CD4-positive, alpha-beta T cell treated with Interleukin-10 for 1 hour (primary cell): ENCODE data around the gene ALK.

Source experiments
- DNase-seq: peaks from one replicate; pipeline ENCODE4 v3.0.0-alpha.2; 2020

Gene ALK

DNA sequence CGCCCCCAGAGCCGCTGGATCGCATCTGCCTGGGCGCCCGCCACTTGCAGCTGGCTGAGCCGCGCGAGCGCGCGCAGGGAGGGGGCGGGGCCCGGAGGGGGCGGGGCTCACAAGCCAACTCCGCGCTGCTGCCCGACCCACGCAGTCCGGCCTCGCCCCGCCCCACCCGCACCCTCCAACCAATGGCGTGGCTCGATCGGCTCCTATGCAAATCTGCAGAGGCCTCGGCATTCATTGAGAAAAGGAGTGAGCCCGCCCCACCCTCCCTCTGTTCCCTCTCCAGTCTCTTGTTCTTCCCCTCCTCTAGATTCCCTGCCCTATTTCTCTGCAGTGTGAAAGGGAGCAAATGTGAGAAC lies at the start of gene ALK:
Gene ALK (minus strand): TSS at position 27 of the 356 bp plus-strand sequence. CDS start 927 bp downstream, outside the sequence.
- peak; percentile 53 for DNase-seq

DNA sequence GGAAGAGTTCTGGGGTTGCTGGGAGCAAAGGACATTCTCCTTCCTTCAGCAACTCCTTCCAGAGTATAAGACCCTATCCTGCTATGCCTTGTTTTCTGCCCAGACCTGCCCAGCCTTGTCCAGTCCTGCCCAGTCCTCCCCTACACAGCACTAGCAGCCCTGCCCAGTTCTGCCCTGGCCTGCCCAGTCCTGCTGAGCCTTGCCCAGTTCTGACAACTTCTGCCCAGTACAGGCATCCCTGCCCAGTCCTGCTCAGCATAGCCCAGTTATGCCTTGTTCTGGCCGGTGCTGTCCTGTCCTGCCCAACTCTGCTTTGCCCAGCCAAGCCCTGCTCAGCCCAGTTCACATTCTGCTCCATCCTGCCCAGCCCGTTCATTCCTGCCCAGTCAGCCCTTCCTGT lies 44.9 kb upstream of the ALK start:
- no peak for DNase-seq

DNA sequence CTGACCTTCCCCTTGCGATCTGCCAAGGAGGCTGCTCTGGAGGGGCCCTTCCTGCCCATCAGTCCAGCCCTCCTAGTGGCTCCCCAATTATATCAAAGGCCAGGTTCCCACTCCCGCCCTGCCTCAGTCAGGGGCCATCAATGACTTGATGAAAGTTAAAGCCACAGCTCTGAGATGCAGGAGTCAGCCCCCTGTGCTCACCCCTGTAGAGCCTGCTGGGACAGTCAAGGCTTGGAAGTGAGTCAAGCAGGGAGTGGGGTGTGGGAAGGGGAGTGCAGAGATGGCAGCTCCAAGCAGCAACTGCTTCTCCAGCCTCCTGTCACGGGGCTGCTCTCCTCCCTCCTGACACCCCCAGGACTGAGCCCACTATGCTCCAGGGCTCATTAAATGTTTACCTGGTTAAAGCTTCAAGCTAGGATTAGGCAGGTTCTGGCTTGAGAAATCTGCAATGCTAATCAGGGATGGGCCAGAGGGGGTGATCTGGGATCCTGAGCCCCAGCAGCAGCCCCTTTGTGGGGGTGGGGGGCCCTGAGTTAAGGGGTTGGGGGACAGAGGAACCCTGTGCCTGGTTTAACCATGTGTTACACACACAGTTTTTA lies 42.7 kb upstream of the ALK start:
- DNase-seq: no peak

DNA sequence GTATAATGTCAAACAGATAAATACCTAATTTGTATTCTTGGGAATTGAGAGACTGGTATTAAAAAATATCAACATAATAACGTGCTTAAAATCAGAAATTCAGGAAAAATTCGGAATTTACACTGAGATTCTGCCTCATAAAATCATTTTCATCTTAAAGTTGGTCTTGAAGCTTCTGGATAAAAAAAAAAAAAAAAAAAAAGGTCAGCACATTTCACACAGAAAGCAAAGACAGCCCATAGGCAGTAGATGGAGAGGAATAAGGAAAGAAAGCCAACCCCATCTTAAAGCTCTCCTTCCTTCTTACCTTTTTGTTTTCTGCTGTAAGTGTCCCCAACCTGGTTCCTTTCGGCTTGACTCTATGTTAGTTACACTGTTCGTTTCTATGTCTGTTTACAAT lies 41.5 kb upstream of the ALK start:
- DNase-seq: no peak

DNA sequence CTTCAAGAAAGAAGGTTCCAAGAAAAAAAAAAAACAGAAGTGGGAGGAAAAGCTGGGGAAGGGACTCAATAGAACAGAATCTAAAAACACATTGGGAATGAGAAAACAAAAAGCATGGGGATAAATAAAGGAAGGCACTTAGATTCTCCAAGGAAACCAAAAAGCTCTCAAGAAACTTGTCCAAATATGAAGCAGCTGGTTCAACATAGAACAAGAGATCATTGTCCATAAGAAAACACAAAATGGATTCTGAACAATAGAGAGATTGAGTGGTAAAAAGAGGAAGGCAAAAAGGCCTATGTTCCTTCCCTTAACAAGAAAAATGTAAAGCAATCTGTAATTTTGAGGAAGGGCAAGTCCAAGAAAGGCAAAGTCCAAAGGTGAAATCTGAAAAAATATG lies 32.9 kb upstream of the ALK start:
- DNase-seq: no peak

DNA sequence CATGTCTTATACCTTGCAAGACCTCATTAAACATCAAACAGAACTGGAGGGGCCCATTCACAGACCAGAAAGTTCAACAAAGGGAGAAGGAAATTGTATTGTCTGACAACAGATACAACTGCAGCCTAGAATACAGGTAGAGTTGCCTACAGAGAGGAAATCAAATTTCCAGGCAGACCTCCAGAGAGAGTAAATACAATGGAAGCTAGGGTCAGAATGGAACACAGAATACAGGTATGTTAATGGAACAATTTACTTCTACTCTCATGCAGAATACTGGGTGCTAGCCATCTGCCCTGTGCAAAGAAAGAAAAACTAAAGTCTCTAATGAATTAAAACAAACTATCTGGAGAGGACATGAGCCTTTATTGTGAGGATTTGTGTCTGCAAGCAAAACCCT lies 31.6 kb upstream of the ALK start:
- DNase-seq: no peak

DNA sequence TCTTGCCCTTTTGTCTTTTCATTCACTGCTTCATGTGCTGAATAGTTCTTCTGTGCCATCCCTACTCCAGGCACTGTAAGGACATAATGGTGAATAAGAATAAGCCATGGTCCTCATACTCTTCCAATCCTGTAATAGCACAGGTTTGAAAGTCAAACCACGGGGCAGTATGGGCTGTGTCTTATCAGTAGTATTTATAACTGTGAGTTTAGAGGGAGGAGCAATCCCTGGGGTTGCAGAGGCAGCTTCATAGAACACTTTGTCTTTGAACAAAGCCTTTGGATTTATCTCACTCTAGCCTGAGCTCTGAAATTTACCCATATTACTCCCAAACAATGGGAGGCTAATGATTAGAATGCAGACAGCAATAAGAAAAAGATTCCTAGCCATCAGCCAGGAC lies 30.2 kb upstream of the ALK start:
- no peak for DNase-seq

DNA sequence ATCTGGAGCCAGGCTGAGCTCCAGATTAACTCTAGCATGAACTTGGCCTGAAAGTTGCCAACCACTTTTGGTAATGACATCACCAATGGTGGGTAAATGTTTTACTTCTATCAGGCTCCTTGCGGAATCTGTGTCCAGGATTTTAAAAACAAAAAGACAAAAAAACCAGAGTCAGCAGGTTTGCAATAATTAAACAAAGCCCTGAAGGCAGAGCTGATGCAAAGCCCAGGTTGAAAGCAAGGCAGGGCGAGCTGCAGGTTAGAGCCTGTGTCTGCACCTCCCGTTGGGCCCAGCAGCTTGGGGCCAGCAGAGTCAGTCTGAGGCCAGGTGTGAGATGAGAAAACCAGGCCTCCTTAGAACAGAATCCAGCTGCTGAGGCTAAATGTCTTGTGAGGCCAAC lies 29.1 kb upstream of the ALK start:
- DNase-seq: no peak

DNA sequence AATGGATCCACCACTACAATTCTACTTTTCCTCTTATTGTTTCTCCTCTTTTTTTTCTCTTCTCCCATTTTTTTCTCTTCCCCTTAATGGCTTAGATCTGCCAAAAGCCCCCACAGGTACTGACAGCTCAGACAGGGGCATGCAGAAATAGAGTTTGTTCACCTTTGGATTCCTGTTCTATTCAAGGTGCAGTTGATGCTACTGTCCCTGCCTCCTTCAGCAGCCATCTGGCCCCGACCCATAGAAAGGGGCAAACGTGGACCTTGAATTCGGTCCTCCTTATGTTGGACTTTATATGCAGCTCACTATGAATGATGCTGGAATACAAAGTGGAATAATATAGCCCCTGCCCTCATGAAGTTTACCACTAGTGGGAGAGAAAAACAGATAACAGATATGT lies 27.7 kb upstream of the ALK start:
- no peak for DNase-seq

DNA sequence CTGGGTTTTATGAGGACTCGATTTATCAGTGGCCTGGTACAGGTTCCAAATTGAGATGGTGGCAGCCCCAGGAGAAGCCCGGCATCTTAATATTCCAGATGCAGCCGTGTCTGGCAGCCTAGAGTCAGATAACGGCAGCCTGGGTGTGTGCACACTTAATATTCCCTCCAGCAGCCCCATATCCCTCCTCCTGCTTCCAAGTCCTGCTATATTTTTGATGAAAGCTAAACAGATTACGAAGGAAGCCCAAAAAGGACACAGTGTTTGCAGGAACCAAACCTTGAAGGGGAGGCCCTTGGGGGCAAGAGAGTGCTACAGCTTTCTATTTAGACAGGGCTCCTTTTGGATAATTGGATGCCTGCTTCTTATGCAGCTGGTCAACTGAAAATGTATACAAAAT lies 25.1 kb upstream of the ALK start:
- DNase-seq: no peak

DNA sequence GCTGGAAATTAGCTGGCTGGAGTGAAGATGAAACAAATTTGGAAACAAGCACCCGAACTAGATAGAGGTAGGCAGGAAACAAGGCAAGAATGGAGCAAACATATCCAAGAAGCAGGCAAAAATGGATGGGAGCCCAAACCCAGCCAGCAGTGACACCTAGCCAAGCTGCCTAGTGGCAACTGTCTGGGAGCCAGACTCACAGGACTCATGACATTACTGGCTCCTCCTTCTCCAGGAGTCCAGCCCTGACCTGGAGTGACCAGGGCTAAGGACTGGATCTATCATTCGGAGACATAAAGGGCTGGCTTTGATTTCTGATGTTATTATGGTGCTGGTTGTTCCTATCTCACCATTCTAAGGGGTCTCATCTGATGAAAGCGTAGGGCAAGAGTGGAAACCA lies 21.3 kb upstream of the ALK start:
- no peak for DNase-seq

DNA sequence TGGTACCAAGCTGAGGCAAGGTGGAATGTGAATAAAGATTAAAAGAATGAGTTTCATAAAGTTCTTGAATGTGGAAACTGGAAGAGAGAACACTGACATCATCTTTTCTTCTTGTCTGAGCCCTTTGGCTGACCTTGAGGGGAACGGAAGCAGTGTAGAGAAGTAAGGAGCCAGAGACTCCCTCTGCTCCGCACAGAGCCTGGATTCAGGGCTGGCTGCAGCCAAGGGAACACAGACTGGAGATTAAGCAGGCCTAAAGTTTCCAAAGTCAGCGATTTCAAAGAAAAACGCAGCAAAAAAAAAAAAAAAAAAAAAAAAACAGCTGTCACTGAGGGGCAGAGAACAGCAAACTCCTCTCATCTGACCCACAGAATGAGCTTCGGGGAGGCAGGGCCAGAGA lies 19.3 kb upstream of the ALK start:
- DNase-seq: no peak

DNA sequence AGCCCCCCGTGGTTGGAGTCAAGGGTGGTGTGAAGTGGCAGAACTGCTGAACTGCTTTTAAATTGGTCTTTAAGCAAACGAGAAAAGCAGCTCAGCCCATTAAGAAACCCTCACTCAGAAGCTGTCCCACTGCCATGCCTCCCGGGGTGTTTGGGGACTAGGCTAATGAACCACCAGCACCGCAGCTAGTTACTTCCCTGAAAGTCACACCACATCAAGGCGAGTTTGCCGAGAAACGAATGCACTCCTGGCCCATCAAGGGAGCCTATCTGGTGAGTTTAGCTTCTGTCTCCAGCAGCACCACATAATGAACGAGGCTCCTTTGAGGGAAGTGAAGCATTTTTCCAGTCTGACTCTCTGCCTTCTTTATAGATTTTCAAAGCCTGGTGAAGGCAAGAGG lies 14.6 kb upstream of the ALK start:
- no peak for DNase-seq

DNA sequence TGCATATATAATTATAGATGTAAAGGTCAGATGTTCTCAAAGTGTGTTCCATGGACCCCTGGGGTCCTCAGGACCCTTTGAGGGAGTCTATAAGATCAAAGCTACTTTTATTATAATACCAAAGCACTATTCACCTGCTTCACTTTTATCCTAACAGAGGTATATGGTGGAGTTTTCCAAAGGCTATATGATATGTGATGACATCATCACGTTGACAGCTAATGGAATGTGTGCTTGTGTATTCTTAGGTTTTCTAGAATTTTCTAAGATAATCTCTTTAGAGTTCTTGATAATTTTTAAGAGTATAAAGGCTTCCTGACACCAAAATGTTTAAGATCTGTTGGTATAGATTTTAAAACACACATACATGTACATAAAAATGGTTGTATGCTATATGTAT lies 10.4 kb upstream of the ALK start:
- DNase-seq: no peak

DNA sequence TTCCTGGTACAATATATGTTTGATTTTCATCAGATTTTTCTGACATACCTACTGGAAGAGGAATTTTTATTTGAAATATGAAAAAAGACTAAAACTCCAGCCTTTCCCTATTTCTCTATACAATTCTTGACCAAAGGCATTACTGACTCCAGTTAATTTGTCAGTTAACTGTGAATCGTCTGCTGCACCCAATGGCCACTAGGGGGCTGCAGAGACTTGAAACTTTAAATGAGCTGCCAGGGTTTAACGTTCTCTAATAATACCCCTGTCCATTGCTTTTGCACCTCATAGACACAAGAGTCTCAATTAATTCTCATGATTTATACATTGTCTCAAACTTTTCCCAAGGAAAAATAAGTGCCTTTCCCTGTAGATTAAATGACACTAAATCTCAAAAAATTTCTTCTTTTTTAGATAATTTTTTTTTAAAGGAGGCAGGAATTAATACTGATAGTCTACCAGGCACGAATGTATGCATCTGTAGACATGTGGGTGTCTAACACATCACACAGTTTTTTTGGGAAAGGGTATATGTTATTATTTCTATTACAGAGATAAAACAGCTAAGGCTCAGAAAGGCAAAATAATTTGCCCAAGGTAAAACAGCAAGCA lies 1.8 kb upstream of the ALK start:
- peak; percentile 46 for DNase-seq

DNA sequence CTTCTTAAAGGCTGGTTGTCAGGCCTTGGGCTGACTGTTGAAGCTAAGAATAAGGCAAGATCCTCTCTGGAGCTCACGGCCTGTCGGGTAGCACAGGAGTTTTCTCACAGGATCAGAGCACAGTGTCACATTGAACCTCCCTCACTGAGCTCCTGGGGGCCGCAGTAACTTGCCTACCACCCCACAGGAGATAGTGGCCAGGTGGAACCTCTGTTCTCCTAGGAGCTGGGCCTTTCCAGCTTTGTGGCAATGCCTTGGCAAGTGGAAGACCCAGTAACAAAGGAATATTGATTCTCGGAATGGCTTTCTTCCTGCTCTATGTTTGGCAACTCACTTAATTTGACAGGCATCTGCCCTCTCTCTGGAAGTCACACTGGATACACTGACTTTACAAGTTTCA lies 1.2 kb upstream of the ALK start:
- DNase-seq: no peak

DNA sequence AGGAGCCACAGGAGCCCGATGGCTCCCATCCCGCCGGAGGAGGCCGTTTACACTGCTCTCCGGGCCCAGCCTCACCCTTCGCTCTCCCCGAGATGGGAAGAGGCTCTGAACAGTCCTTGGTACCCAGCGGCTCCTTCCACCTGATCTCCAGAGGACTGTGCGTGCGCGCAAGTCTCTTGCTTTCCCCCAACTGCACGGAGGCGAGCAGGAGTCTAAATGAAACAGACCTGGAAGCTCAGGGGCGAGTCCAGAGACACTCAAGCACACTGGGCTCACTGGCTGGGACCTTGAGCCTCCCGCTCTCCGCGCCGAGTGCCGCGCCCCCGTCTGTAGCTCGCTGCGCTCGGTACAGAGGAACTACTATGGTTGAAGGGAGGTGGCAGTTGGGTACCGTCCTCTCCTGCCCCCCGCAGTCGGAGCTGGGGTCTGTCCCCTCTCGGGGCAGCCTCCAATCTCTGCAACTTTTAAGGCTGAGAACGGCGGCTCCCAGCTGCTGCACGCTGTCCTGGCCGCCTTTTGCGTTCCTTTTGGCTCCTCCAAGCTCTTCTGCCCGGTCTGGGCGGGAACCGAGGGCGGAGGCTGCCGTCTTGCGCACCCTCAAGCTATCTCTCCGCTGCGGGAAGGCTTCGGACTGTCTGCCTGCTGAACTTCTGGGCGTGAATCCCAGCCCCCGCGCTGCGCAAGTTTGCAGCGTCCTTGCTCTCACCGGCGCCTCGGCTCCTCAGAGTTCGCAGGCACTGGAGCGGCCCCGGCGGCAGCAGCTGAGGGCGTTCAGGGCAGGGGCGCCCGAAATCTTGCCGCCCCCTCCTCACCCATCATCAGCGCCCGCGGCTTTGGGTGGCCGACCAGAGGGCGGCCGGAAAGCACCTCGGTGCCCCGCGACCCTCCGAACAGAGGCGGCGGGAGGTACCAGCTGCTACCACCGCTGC lies 491 bp downstream of the ALK start:
- no peak for DNase-seq

DNA sequence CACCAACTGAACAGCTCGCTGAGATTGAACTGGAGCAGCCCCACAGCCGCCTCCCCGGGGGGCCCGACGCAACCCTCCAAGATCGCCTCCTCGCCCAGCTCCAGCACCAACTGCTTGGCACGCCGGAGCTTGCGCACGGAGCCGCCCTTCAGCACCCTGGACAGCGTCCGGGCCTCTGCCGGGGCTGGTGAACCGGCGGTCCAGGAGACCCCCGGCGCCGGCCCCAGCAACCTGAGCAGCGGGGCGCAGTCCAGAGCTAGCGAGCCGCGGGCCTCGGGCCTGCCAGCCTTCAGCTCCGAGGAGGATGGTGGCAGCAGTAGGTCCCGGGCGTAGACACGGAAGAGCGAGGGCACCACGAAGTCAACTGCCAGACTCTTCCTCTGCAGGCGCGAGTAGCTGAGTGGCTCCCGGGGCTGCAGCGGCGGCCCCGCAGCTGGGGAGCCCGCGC lies 1.2 kb downstream of the ALK start:
- peak; percentile 7 for DNase-seq

DNA sequence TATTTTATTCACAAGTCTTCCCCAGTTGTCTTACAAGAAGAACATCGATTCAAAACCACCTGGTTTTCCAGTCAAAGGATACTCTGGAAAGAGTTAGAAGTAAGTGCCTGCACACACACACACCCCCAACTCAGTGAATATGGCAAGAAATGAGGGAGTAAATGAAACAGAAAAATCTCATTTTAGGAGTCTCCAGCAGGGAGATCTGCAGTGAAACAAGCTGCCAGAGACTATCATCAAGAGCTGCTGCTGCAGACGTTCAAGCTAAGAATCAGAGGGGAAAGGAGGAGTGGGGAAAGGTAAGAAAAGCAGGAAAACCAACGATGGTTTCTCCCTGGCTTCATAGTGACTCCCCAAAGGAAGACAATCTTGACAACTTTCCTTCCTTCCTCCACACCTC lies 2.4 kb downstream of the ALK start:
- no peak for DNase-seq

DNA sequence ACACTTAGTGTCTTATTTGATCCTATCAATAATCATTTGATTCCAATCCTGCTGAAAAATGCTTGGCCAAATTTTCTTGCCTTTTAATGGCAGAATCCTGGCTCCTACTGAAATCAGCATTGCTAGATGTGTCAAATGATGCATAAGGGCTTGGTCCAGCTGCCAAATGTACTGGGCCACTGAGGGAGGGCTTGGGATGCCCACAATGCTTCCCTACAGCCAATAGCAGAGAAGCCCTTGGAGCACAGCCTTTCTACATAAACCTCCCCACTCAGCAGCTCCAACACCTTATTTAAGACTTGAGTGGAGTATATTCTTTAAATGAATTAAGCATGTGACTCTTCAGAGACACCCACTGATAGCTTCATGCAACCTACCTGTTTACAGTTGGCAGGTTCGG lies 3.6 kb downstream of the ALK start:
- no peak for DNase-seq

DNA sequence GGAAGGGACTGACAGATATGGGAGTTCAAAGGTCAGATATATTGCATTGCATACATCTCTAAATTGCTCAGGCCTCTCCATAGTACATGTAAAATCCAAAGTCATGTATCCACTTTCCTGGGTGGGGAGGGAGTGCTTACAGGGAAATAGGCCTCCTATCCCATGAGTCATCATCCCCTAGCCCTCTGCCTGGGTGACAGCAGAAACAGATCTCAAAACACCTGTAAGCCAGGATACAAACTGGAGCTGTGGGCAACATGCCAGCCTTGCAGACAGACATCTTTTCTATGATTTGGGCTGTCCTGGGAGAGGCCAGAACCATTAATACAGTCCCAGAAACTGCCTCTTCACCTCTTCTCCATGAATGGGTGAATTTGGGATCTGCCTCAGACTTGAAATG lies 4.8 kb downstream of the ALK start:
- DNase-seq: no peak

DNA sequence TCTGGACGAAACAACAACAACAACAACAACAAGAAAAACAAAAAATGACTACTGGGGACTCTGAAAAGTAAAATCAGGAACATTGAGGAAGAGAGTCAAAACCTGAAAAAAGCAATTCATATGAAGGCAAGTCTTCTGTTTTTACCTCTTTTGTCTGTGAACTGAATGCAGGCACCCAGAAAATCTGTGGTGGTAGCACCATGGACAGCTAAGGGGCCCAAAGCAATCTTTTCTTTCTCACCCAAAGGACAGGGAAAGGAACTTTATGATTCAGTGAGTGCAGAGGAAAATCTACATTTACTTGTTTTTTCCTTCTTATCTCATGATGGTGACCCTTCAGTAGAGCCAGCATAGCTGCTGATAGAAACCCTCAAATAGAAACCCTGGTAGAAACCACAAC lies 10.4 kb downstream of the ALK start:
- DNase-seq: no peak

DNA sequence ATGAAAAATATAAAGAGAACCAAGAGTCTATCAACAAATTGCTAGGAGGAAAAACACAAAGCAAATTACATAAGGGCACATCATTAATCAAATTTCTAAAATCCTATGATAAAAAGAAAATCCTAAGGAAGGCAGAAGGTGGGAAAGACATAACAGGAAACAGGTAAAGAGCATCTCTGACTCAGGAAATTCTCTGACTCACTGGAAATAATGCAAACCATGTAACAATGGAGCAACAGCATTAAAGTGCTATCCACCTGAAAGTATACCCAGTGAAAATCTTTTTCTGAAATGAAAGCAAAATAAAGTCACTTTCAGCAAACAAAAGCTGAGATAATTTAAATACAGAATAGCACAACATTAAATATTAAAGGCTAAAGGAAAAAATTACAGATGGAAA lies 10.9 kb downstream of the ALK start:
- no peak for DNase-seq

DNA sequence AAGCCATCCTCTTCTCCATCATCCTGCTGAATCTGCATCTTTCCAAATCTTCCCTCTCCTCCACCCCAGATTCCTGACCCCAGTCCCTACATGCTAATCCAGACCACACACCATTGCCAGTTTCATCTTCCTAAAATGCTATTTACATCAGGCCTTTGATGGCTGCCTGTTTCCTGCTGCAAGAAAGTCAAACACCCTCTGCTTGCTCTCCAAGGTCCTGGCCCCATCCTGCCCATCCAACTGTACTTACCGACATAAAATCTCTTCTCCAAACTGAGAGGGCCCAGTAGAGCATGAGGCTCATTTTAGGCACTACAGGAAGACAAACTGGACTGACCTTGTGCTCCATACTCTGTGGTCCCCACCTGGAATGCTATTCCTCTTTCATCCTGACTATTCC lies 19.0 kb downstream of the ALK start:
- no peak for DNase-seq
